ENCODE data around the gene SP7.

Gene SP7

GRCh38 chr12:53344487-53344823 lies 8.3 kb upstream of the SP7 start:
- Histone ChIP-seq H3K79me2 (ENCODE audit: insufficient read depth, low read length) (no peaks in the 10 kb centered on the region), H3K27me3 (ENCODE audit: insufficient read depth, low read length, poor library complexity, severe bottlenecking) (no peaks in the 10 kb centered on the region), H3K9me3 (ENCODE audit: insufficient read depth, low read depth, low read length) (no peaks in the 10 kb centered on the region), H4K20me1 (ENCODE audit: insufficient read depth, low read length, poor library complexity, severe bottlenecking) (no peaks in the 10 kb centered on the region), H3K9me2 (replicated peaks; ENCODE audit: low read depth, low read length) (no peaks in the 10 kb centered on the region), H3K4me1 (ENCODE audit: insufficient read depth, low read length, poor library complexity, severe bottlenecking) (peaks cover 13% of the 10 kb centered on the region), H3K9ac (ENCODE audit: low read depth, low read length, poor library complexity, severe bottlenecking) (peak overlapping the region; percentile 13), H3K36me3 (ENCODE audit: insufficient read depth, low read length) (no peaks in the 10 kb centered on the region), H3F3A (ENCODE audit: low read depth) (no peaks in the 10 kb centered on the region), H3K4me3 (ENCODE audit: low read length, poor library complexity, severe bottlenecking) (peak overlapping the region; percentile 67), H3K4me2 (ENCODE audit: low read depth, low read length, poor library complexity, severe bottlenecking) (peak overlapping the region; percentile 81), H2AFZ (ENCODE audit: low read length) (peak overlapping the region; percentile 24)
- TF ChIP-seq CTCF (conservative IDR thresholded peaks at IDR 0.05; ENCODE audit: low read length), result no peak
- no peak for TF ChIP-seq EZH2phosphoT487 (IDR thresholded peaks at IDR 0.05; ENCODE audit: borderline replicate concordance)

DNA sequence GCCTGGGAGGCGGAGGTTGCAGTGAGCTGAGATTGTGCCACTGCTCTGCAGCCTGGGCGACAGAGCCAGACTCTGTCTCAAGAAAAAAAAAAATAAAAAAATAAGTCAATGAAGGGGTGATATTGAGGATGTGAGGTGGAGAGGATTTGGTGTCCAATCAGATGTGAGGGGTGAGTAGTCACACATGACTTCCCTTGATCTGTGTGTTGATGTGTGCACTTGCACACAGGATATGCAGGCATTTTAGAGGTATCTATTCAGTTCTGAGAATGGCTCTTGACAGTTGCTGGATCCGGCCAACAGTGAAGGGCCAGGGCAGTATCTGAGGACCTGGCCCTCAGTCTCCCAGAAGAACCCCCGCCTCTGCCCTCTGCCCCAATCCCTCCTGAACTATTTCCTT lies 7.8 kb upstream of the SP7 start:
- Histone ChIP-seq H3K4me3 (ENCODE audit: low read length, poor library complexity, severe bottlenecking) (peak overlapping the region; percentile 67), H3K36me3 (ENCODE audit: insufficient read depth, low read length) (no peaks in the 10 kb centered on the region), H4K20me1 (ENCODE audit: insufficient read depth, low read length, poor library complexity, severe bottlenecking) (no peaks in the 10 kb centered on the region), H3K79me2 (ENCODE audit: insufficient read depth, low read length) (no peaks in the 10 kb centered on the region), H2AFZ (ENCODE audit: low read length) (peak overlapping the region; percentile 24), H3K27me3 (ENCODE audit: insufficient read depth, low read length, poor library complexity, severe bottlenecking) (no peaks in the 10 kb centered on the region), H3K9me2 (replicated peaks; ENCODE audit: low read depth, low read length) (no peaks in the 10 kb centered on the region), H3F3A (ENCODE audit: low read depth) (no peaks in the 10 kb centered on the region), H3K9ac (ENCODE audit: low read depth, low read length, poor library complexity, severe bottlenecking) (no peak overlapping the region), H3K9me3 (ENCODE audit: insufficient read depth, low read depth, low read length) (no peaks in the 10 kb centered on the region), H3K4me2 (ENCODE audit: low read depth, low read length, poor library complexity, severe bottlenecking) (peak overlapping the region; percentile 81), H3K4me1 (ENCODE audit: insufficient read depth, low read length, poor library complexity, severe bottlenecking) (peaks cover 13% of the 10 kb centered on the region)
- TF ChIP-seq CTCF (conservative IDR thresholded peaks at IDR 0.05; ENCODE audit: low read length), result no peak
- no peak for TF ChIP-seq EZH2phosphoT487 (IDR thresholded peaks at IDR 0.05; ENCODE audit: borderline replicate concordance)

DNA sequence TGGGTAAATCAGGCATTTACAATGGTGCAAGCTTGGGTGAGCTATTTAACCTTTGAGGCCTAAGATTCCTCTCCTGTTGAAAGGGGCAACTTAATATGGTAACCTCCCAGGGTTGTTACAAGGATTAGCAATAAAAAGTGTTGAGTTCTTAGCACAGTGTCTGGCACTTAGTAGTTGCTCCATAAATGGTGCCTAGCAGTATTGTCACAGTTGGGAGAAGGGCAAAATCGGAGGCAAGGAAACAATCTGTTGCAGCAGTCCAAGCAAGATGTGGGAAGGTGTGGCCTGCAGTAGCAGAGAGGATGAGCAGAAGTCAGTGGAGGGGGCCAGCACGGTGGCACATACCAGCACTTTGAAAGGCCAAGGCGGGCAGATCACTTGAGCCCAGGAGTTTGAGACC lies 7.3 kb upstream of the SP7 start:
- H3K27me3 ChIP-seq (ENCODE audit: insufficient read depth, low read length, poor library complexity, severe bottlenecking), result no peaks in the 10 kb centered on the region
- H3K4me1 ChIP-seq (ENCODE audit: insufficient read depth, low read length, poor library complexity, severe bottlenecking), result peaks cover 13% of the 10 kb centered on the region
- no peak overlapping the region for H3K4me3 ChIP-seq (ENCODE audit: low read length, poor library complexity, severe bottlenecking)
- no peaks in the 10 kb centered on the region for H3K9me2 ChIP-seq (replicated peaks; ENCODE audit: low read depth, low read length)
- H3K9ac ChIP-seq (ENCODE audit: low read depth, low read length, poor library complexity, severe bottlenecking), result no peak overlapping the region
- no peak overlapping the region for H3K4me2 ChIP-seq (ENCODE audit: low read depth, low read length, poor library complexity, severe bottlenecking)
- H3K9me3 ChIP-seq (ENCODE audit: insufficient read depth, low read depth, low read length), result no peaks in the 10 kb centered on the region
- no peaks in the 10 kb centered on the region for H4K20me1 ChIP-seq (ENCODE audit: insufficient read depth, low read length, poor library complexity, severe bottlenecking)
- TF ChIP-seq CTCF (conservative IDR thresholded peaks at IDR 0.05; ENCODE audit: low read length), result no peak
- no peak for TF ChIP-seq EZH2phosphoT487 (IDR thresholded peaks at IDR 0.05; ENCODE audit: borderline replicate concordance)
- no peaks in the 10 kb centered on the region for H3K79me2 ChIP-seq (ENCODE audit: insufficient read depth, low read length)
- no peaks in the 10 kb centered on the region for H3F3A ChIP-seq (ENCODE audit: low read depth)
- H3K36me3 ChIP-seq (ENCODE audit: insufficient read depth, low read length), result no peaks in the 10 kb centered on the region
- no peak overlapping the region for H2AFZ ChIP-seq (ENCODE audit: low read length)

Measured in Loucy (cell line).